Measurements from ENCODE around the gene WASF2.
A peak's percentile ranks its signal among the peaks of the same experiment; 100 is the strongest.
"Not testable (repeated sequence)": the region's sequence is repeated elsewhere in the genome, so short reads cannot be mapped to it uniquely, and the experiment has no call there.

Gene WASF2

DNA sequence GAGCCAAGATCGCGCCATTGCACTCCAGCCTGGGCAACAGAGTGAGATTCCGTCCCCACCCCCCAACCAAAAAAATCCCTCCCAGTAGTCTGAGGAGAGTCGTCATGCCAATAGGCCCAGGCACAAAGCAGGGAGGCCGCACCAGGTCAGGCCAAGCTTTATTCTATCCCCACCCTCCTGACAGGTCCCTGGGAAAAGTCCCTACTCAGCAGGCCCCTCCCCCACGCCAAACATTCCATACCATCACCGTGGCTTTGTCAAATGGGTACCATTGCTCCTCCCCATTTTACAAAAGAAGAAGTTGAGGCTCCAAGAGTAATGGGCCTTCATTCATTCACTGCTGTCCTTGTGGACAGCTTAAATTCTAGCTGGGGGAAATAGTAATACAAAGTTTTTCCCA is 92.2 kb downstream of the WASF2 start:
- no peak for DNase-seq (ENCODE audit: low read depth)

DNA sequence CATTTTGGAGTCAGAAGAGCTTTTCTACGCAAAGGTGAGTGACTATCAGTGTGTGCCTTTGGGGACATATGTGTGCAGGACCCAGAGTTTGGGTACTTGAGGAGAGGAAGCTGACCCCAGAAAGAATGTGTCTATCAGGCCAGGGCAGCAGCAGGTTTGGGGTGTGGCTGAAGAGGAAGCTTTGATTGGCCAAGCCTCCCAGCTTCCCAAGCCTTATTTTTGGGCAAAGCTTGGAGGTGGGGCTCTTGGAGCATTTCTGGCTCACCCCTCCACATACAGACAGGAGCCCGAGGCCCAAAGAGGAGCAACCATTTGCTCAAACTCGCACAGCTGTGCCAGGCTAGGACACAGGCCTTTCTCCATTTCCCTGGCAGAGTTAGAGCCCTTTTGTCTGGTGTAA is 92.9 kb downstream of the WASF2 start:
- no peak for DNase-seq (ENCODE audit: low read depth)

DNA sequence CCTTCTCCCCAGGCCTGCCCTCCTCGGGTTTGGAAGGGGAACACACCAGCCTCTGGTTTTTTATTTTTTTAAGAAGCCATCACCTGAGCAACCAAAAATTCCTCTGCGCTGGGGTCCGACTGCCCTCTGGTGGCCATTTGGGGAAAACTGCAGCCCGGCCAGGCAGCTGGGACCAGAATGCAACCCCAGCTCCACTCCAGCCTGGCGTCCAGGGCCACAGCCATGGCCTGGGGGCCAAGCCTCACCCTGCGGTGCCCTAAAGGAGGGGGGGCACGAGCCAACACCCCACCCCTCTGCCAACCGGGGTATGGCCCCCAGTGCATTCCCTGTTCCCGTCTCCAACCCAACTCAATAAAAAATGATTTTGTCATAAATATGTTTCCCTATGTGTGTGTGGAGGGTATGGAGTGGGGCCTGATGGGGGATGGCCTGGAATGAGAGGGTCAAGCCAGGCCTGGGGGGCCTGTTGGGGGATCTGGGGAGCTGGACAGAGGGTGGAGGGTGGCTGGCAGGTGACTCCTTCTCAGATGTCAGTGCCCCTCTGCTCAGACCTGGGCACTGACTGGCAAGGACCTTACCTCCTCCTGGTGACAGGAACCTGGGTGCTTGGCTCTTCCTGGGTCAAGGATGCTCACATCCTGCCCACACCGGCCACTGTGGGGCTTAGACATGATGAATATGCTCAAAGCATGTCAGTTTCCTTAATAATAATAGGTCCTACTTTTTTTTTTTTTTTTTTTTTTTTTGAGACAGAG is 94.3 kb downstream of the WASF2 start:
- DNase-seq (ENCODE audit: low read depth) = peak; percentile 72

DNA sequence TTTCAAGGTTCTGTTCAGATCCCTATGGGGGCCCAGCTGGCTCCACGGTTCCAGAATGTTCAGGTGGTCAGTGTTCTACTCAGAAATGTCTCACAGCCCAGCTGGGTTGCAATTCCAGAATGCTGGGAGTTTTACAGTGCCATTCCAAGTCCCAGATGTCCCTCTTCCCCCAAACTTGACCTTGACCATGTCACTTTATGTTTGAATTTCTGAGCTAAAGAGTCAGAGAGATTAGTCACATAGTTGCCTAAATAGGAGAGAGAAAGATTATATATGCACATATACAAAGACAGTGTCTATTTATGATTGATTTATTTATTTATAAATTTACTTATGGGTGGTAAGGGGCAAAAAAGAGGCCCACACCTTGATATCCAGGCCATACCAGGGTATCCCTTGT is 95.0 kb downstream of the WASF2 start:
- no peak for DNase-seq (ENCODE audit: low read depth)

DNA sequence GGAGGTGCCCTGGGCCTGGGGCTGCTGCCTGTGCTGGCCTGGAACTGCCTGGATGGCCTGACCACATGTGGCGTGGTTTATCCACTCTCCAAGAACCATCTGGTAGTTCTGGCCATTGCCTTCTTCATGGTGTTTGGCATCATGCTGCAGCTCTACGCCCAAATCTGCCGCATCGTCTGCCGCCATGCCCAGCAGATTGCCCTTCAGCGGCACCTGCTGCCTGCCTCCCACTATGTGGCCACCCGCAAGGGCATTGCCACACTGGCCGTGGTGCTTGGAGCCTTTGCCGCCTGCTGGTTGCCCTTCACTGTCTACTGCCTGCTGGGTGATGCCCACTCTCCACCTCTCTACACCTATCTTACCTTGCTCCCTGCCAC is 95.7 kb downstream of the WASF2 start:
- DNase-seq (ENCODE audit: low read depth) = no peak

DNA sequence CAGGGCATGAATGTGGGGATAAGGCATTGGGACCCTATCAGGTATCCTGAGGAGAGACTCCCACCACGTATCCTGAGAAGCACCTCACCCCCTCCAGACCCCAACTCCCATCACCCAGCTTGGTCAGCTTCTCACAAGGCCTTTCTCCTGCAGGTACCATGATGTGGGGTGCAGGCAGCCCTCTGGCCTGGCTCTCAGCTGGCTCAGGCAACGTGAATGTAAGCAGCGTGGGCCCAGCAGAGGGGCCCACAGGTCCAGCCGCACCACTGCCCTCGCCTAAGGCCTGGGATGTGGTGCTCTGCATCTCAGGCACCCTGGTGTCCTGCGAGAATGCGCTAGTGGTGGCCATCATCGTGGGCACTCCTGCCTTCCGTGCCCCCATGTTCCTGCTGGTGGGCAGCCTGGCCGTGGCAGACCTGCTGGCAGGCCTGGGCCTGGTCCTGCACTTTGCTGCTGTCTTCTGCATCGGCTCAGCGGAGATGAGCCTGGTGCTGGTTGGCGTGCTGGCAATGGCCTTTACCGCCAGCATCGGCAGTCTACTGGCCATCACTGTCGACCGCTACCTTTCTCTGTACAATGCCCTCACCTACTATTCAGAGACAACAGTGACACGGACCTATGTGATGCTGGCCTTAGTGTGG is 96.2 kb downstream of the WASF2 start:
- DNase-seq (ENCODE audit: low read depth) = no peak

DNA sequence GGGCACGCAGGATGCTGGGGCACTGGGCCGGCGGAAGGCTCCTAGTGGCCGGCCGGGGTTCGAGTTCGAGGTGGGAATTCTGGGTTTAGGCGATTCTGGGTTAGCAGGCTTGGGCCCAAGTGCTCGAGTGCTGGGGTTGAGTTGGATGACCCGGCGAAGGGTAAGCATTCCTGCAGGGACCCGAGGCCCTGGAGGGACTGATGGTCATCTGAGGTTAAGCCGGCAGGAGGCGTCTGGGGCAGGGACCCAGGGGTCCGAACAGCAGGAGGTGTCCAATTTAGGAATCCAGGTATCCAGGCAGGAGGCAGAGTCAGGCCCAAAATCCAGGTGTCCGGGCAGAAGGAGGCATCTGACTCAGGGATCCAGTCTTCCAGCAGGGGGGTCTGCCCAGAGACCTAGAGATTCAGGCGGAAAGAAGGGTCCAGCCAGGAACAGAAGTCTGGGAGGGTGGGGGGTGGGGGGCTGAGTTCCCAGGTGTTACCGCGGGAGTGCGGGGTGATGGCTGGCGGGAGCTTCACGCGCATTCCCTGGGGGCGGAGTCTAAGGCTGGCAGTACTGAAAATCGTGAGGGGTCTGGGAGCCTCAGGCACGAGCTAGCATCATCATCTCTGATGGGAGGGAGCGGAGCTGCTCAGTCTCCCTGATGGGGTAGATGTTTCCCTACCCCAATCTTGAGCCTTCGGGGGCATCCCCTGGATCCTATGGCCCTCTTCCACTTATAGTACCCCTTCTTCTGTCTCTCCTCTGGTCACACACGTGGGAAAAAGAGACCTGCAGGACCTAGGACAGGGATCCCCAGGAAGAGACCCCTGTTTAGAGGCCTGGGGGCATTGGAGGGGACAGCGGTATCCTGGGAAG is 97.0 kb downstream of the WASF2 start:
- no peak for DNase-seq (ENCODE audit: low read depth)

DNA sequence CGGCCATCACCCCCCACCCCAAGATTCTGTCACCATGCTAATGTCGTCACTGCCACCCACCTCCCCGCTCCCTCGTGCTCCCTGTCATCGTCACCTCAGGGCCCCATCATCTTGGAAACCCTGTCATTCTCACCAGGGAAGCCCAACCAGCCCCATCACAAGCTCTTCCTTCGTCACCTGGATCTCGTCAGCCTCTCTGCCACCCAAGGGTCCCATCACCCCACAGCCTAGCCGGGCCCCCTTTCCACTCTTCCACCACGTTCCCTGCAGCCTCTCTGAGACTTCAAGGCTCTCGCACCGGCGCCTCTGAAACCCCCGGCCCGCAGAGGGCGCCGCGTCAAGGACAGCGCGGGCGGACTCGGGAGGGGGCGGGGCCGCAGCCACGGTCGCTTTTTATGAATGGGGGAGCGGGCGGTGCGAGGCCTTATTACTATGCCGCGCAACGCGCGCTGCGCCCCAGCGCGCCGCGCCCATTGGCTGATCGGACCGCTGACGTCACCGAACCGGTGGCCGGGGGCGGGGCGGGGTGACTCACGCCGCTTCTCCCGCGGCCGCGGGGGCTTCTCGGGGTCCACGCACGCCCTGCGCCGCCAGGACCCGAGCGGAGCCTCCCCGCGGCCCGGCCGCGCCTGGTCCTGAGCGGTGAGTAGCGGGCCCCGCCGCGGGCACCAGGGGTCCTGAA is 97.7 kb downstream of the WASF2 start, which contains the start of gene GPR3:
Gene GPR3, plus strand, starts transcription at position 527 of the 682 bp plus-strand sequence. CDS start 1,177 bp downstream, outside the sequence.
- peak; percentile 90 for DNase-seq (ENCODE audit: low read depth)

DNA sequence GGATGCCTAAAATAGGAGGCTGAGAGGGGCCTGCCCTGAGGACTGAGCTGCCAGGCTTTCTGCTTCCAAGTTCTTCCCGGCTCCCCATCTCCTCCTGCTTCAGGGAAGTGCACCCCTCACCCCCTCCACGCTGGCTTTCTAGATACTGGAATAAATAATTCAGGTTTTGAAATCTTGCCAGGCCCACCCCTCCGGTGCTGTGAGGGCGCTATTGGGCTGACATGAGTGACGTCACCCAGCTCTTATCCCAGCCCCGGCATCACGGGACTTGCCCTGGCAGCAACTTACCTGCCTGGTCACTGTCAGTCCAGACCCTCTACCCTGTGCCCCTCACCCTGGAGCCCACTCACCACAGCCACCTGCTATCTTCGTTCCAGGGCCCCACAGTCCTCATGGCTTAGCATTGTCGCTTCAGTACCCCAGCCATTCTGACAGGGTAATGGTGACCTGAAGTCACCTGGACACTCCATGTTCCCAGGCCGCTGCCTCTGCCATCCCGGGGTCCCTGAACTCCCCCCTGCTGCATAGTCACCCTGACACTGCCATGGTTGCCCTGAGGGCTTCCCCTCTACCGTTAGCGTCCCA is 98.4 kb downstream of the WASF2 start:
- DNase-seq (ENCODE audit: low read depth) = no peak

DNA sequence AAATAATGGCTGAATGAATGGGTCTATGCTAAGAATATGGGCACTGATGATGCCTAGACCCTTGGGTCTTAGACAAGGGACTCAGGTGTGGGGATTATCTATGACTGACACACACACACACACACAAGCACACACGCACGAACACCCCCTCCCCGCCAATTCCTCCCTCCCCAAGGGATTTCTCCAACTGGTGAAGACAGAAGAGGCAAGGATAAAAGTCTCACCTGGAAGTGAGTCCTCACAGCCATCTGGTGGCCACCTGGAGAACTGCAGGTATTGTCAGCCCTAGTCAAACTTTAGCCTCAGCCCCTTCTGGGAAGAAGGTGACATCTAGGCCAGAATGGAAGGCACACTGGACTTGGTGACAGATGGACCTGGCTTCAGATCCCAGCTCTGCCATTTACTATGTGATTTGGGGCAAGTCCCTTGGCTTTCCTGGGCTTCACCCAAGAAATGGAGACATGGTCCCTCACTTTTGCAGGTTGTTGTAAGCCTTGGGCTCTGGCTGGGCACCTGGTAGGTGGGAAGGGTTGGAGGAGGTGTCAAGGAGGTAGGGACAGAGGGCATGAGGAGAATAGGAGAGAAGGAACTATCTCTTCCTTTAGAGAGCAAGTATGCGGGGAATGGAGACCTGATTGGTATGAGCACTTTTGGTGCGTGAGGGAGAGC is 101.5 kb downstream of the WASF2 start:
- peak; percentile 64 for DNase-seq (ENCODE audit: low read depth)

DNA sequence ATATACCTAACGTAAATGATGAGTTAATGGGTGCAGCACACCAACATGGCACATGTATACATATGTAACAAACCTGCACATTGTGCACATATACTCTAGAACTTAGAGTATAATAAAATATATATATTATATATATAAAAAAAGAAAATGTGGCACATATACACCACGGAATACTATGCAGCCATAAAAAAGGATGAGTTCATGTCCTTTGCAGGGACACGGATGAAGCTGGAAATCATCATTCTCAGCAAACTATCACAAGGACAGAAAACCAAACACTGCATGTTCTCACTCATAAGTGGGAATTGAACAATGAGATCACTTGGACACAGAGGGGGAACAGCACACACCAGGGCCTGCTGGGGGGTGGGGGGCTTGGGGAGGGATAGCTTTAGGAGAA is 105.2 kb downstream of the WASF2 start:
- DNase-seq (ENCODE audit: low read depth) = not testable (repeated sequence)

DNA sequence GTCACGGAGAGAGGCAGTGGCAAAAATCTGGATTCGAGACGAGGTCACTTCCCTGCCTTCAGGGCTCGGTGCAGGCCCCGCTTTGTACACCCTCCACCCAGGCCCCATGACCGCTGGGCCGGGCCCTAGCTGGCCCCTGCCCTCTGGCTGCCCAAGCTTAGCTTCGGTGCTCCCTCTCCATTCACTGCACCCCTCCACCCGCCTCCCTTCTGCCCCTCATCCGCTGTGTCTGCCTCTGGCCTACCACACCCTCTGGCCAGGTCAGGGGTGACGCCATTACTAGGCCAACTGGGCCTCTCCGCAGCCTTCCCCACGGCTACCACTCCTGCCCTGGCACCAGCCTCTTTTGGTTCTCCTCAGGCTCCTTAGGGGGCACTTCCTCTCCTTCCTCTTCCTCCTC is 106.3 kb downstream of the WASF2 start:
- no peak for DNase-seq (ENCODE audit: low read depth)

DNA sequence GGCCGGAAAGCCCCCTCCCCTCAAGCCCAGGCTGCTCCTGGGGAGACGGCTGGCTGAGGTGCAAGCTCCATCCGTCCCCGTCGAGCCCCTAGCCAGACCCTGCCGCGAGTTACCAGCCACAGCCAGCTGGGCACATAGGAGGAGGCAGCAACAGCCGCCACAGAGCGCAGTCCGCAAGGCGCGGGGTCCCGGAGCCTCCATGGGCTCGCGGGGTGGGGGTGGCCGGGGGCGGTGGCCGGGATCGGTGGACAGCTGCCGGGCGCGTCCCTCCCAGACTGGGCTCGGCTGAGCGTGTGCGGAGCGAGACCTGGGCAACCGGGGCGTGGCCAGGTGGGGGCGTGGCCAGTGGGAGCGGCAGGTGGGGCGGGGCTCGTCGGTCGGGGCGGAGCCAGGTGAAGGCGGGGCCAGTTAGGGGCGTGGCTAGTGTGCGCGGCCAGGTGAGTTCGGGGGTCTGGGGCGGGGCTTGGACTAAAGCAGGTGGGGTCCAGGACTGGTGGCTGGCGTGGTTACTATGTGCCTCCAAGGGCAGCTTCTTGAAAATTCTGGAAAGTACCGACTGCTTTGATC is 106.8 kb downstream of the WASF2 start, which contains the start of gene CD164L2:
Gene CD164L2, minus strand, starts transcription at position 295 of the 567 bp plus-strand sequence. Its CDS starts 94 bp downstream, at position 201.
- no peak for DNase-seq (ENCODE audit: low read depth)

DNA sequence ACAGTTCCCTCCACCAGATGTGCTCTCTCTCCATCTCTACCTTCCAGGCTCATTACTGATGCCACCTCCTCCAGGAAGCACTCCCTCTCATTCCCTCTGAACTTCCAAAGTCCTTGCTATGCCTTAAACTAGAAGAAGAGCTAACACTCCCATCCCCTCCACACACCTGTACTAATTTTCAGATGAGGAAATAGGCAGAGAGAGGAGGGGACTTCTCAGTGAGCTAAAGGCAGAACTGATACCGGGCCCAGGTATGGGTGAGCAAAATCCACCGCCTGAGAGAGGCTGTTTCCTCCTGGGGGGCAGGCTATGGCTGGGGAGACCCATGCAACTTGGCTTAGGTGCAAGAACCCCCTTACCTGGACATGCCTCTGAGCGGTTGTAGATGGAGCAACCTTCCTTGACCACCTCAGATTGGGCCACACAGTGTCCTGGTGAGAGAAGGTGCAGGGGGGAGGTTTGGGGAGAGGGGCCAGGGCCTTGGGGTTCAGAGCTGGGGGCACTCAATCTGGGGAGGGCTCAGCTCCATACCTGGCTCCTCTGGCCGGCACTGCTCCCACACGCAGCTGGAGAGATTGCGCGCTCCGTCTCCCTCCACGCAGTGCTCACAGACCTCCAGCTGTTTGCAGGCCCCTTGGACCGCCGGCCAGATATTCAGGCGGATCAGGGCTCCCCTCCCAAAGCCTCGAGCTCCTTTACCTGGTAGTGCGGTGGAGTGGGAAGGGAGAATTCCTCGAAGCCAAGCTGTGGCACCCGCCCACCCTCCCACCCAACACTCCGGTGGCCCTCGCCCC is 107.8 kb downstream of the WASF2 start:
- DNase-seq (ENCODE audit: low read depth) = no peak

DNA sequence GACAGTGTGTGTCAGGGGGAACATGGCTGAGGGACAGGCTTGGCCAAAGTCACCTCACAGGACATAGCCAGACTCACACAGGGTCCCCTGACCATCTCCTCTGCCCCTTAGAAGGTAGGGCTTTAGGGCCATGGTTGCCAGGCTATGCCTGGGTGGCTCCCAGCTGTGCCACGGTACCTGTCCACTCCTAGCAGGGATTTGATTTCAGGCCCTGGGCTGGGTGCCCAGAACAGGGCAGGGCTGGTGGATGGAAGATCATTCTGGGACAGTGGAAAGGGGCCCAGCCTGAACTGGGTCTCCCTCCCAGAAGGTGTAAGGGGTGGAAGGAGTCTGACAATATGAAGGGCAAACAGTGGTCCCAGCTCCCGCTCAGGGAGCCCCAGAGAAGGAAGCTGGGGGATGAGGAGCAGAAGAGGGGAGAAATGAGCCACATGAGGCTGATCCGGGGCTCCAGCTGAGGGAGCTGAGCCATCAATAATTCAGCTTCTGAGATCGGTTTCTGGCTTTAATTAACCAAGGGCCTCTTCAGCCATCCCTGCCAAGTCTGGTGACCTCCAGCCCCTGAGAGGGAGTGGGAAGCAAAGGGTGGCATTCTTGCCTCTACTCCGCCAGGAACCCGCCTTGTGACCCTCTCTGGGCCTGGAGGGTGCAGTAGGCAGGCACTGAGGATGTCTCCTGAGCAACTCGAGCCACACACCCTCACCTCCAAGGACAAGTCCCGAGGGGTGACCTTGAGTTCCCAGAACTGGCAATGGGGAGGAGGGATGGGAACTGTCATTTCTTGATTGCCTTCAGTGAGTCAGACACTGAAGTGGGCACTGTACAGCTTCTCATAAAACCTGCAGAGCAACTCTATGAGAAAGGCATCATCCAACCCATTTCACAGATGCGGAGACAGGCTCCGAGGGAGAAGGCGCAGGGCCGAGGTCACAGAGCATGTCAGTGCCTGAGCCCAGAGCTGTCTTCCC is 108.9 kb downstream of the WASF2 start:
- DNase-seq (ENCODE audit: low read depth) = no peak

DNA sequence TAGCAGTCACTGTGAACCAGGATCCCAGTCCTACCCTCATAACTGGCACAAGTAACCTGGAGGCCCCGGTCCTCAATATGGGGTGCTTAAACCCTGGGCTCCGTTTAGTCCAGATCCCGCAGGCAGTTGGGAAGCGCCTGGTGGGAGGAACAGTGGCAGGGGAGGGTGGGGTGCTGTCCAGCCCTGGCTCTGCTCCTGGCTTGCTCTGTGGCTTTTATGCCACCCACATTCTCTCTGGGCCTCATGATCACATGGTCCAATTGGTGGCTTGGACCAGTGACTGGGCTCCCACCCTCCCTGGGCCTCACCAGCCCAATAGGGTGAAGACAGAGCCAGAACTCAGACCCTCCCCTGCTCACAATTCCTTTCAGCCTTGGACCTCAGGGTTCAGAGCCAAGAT is 109.7 kb downstream of the WASF2 start:
- no peak for DNase-seq (ENCODE audit: low read depth)

DNA sequence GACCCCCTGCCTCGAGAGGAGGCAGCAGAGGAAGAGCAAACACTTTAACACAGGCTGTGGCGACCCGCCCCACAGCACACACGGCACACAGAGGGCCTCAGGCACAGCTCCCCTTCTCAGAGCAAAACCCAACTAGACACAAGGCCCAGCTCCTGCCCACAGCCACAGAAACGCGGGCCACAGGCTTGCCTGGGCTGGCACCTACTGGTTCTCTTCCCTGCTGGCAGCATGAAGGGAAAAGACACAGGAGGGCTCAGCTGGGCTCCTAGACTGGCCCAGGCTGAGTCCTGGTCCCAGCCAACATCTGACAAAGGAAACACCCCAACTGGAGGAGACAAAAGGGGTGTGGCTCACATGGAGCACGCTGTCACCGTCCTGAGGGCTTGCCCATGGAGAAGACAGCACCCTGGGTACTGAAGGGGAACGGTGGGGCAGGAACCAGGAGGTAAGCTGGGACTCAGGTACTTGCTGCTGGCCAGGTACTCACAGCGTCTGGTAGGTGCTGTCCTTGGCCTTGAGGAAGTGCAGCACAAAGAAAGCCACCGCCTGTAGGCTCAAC is 110.3 kb downstream of the WASF2 start:
- no peak for DNase-seq (ENCODE audit: low read depth)

DNA sequence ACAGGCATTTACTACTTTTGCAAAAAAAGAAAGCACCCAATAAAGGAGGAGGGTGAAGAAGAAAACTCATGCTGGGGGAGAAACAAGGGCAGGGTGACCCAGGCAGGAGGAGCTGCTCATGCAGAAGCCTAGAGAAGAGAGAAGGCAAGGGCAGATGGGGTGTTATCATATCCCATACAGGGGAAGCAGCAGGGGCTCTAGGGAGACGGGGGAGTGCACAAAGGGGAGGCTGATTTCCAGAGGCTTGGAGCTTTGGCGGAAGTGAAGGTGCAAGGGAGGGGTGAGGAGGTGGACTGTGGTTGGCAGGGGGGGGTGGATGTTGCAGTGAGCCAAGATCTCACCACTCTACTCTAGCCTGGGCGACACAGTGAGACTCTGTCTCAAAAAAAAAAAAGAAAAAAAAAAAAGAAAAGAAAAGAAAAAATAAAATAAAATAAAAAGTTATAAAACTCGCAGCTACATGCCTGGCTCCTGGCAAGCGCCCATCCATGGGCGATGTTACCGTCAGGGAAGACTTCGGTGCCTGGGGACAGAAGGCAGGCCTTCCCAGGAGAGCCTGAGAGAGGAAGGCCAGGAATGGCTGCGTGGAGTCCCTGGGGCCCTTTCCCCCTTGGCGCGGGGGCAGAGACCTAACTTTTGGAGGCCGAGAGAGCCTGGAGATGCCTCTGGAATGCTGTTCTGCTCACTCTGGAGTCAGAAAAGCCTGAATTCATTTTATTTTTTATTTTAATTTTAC is 112.0 kb downstream of the WASF2 start:
- no peak for DNase-seq (ENCODE audit: low read depth)
